PC-9 (cell line): Measurements from ENCODE around the gene SLC18A2.

Source experiments
- CTCF ChIP-seq: fragments of 200-600 bp; sonication (generic); conservative IDR thresholded peaks from 2 replicates; pipeline ENCODE4 v1.6.1; 2017; ENCODE audit warnings: mixed run types, antibody characterized with exemption, mild to moderate bottlenecking, moderate library complexity
- EZH2 ChIP-seq: fragments of 200-600 bp; sonication (generic); IDR thresholded peaks from 2 replicates; pipeline ENCODE4 v1.8.0; 2017; ENCODE audit warnings: antibody characterized with exemption, low read depth

- TF ChIP-seq CTCF = no peak
- no peak for TF ChIP-seq EZH2
Observed at GRCh38 chr10:117215079-117215478, 25.8 kb upstream of the SLC18A2 start.
